ENCODE measurements around the gene TPRN. TPM values are rescaled to one million over a fixed set of nuclear protein-coding genes. Genes with fewer than 3 reads are reported as not detected.

The TPRN gene
- total and polyA plus RNA-seq, 9 of the 15 experiments (the other 6 are each of a cell fraction or from before 2014, with no cell fraction given): 0.31 to 31.9 (median 4.4) TPM

- TF ChIP-seq REST (IDR thresholded peaks at IDR 0.05; ENCODE audit: borderline replicate concordance): peak; percentile 37
- 0 out of 2 replicates have a peak, but pooled peaks have one; percentile 34 for TF ChIP-seq REST (CRISPR knock-in tag; IDR thresholded peaks at IDR 0.05; ENCODE audit: low read depth)
- peak in 1 of 2 experiments; percentile 94; a peak in 2 of 4 replicates for TF ChIP-seq FOXA3 (CRISPR knock-in tag; conservative IDR thresholded peaks at IDR 0.05 in 1 of 2, IDR thresholded peaks at IDR 0.05 in 1 of 2)
- TF ChIP-seq TCFL5 (CRISPR knock-in tag; conservative IDR thresholded peaks at IDR 0.05): no peak
- TF ChIP-seq, protein P1, sequence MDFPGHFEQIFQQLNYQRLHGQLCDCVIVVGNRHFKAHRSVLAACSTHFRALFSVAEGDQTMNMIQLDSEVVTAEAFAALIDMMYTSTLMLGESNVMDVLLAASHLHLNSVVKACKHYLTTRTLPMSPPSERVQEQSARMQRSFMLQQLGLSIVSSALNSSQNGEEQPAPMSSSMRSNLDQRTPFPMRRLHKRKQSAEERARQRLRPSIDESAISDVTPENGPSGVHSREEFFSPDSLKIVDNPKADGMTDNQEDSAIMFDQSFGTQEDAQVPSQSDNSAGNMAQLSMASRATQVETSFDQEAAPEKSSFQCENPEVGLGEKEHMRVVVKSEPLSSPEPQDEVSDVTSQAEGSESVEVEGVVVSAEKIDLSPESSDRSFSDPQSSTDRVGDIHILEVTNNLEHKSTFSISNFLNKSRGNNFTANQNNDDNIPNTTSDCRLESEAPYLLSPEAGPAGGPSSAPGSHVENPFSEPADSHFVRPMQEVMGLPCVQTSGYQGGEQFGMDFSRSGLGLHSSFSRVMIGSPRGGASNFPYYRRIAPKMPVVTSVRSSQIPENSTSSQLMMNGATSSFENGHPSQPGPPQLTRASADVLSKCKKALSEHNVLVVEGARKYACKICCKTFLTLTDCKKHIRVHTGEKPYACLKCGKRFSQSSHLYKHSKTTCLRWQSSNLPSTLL (IDR thresholded peaks at IDR 0.05): no peak
- 0 out of 4 replicates have a peak, but pooled peaks of 1 of the 2 experiments have one; percentile 59 for TF ChIP-seq TEAD1 (CRISPR knock-in tag; IDR thresholded peaks at IDR 0.05)
- TF ChIP-seq YY1 (IDR thresholded peaks at IDR 0.05; ENCODE audit: borderline replicate concordance in 1 of 3, control insufficient read depth in 1 of 3, extremely low read depth in 1 of 3, insufficient read depth in 3 of 3, insufficient read length in 1 of 3, insufficient replicate concordance in 2 of 3, low read depth in 1 of 3, low read length in 2 of 3): peak in 2 of 3 experiments; percentile 10 to 45
- TF ChIP-seq TBP (optimal IDR thresholded peaks at IDR 0.05; ENCODE audit: low read depth, low read length): peak; percentile 22
- TF ChIP-seq, protein P2, sequence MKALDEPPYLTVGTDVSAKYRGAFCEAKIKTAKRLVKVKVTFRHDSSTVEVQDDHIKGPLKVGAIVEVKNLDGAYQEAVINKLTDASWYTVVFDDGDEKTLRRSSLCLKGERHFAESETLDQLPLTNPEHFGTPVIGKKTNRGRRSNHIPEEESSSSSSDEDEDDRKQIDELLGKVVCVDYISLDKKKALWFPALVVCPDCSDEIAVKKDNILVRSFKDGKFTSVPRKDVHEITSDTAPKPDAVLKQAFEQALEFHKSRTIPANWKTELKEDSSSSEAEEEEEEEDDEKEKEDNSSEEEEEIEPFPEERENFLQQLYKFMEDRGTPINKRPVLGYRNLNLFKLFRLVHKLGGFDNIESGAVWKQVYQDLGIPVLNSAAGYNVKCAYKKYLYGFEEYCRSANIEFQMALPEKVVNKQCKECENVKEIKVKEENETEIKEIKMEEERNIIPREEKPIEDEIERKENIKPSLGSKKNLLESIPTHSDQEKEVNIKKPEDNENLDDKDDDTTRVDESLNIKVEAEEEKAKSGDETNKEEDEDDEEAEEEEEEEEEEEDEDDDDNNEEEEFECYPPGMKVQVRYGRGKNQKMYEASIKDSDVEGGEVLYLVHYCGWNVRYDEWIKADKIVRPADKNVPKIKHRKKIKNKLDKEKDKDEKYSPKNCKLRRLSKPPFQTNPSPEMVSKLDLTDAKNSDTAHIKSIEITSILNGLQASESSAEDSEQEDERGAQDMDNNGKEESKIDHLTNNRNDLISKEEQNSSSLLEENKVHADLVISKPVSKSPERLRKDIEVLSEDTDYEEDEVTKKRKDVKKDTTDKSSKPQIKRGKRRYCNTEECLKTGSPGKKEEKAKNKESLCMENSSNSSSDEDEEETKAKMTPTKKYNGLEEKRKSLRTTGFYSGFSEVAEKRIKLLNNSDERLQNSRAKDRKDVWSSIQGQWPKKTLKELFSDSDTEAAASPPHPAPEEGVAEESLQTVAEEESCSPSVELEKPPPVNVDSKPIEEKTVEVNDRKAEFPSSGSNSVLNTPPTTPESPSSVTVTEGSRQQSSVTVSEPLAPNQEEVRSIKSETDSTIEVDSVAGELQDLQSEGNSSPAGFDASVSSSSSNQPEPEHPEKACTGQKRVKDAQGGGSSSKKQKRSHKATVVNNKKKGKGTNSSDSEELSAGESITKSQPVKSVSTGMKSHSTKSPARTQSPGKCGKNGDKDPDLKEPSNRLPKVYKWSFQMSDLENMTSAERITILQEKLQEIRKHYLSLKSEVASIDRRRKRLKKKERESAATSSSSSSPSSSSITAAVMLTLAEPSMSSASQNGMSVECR (CRISPR knock-in tag; IDR thresholded peaks at IDR 0.05): peak; percentile 90
- TF ChIP-seq POU5F1 (IDR thresholded peaks at IDR 0.05; ENCODE audit: borderline replicate concordance, low read depth, low read length, partially characterized antibody): no peak
Measured at GRCh38 chr9:137218754-137219271, 18.3 kb upstream of the TPRN start (continued).
